Measurements from ENCODE around the gene BAIAP2. TPM values are rescaled to one million over a fixed set of nuclear protein-coding genes. Genes with fewer than 3 reads are reported as not detected.

BAIAP2 gene
- total RNA-seq, 2 experiments from 2014 or later = 5.9 to 6.3 TPM

DNA sequence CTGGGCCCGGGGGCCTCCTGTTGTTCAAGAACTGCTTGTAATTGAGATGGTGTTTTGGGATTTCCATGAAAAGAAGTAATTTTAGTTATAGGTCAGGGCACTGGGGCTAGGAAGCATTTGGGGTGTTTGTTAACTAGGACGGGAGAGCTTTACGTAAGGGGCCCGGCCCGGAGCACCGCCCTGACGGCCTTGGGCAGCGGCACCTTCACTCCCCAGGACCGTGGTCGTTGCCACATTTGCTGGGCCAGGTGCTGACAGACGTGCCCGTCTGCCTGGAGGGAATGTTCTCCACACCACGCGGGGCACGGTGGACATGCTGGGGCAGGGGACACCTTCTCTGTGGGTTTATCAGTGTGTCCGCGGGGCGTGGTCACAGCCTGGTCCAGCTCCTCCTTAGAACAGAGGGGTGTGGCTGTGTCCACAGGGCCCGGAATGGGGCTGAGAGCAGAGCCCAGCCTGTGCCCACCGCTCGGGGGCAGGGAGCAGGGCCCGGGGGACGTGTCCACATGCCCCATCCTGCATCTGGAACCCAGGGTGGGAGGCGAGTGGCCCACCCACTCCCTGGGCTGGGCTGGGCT lies 57.7 kb downstream of the BAIAP2 start:
- Mint-ChIP-seq H3K27me3 (no peaks in the 10 kb centered on the region), H3K9me3 (no peaks in the 10 kb centered on the region), H3K27ac (no peak overlapping the region), H3K4me3 (no peak overlapping the region), H3K36me3 (ENCODE audit: low read depth) (no peaks in the 10 kb centered on the region), H3K4me1 (ENCODE audit: low read depth) (peaks cover 36% of the 10 kb centered on the region)
- DNase-seq (no peak), ATAC-seq (no peak)
- no peak for TF ChIP-seq CTCF (IDR thresholded peaks at IDR 0.05)
- ChIA-PET POLR2A (interaction anchor here (0.6 kb wide), 1 partner anchor 56 kb away, joined by 3 read pairs; no protein-coding TSS in a partner anchor), CTCF (interaction anchor here (1.1 kb wide), 1 partner anchor 69 kb away, joined by 4 read pairs; no protein-coding TSS in a partner anchor)
- intact Hi-C loops (cut with micrococcal nuclease) = no loop called here

DNA sequence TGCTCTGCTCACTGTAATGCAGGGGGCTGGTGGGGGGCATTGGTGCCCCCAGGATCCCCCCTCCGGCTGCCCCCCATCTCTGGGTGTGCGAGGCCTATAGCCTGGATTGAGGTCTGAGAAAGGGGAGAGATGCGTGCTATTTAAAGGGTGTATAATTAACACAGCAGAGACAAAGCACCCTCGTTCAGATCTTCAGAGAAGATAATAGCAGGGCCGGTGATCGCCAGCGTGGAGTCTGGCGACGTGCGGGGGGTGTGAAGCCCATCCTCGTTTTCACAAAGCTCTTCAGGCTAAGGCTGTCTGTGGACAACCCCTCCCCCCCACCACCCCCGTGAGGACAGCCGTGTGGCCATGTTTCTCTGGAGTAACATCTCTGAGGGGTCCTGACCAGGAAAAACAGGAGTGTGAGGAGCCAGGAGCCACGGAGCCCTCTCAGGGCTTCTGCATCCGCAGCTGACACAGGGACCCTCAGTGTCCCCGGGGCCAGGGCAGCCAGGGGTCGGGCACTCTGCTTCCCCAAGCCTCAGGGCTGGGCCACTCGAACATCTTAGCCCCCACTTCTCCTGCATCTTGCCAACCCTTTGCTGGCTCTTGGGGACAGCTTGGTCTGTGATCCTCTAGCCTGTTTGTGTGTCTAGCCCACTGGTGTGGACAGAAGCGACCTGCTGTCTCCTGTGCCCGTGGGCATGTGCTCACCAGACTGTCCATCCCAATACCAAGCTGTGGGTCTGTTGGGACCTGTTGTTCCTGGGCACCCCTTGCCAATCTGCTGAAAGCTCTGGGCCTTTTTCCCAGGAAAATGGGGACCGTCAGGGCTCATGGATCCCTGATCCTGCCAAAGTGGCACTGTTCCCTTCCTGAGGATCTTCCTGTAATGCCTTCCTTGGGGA lies 58.9 kb downstream of the BAIAP2 start:
- no peak overlapping the region for H3K4me3 Mint-ChIP-seq
- peak overlapping the region; percentile 39 for H3K27ac Mint-ChIP-seq
- DNase-seq = no peak
- H3K36me3 Mint-ChIP-seq (ENCODE audit: low read depth) = no peaks in the 10 kb centered on the region
- POLR2A ChIA-PET = interaction anchor here (1.0 to 1.7 kb wide), 6 partner anchors 9 to 59 kb away, joined by 3 to 5 read pairs (median 4); partner anchors contain the start of gene BAIAP2
- no peaks in the 10 kb centered on the region for H3K9me3 Mint-ChIP-seq
- no peak for TF ChIP-seq CTCF (IDR thresholded peaks at IDR 0.05)
- ATAC-seq = no peak
- CTCF ChIA-PET = interaction anchor here (1.3 to 2.4 kb wide), 4 partner anchors 10 to 159 kb away, joined by 3 to 17 read pairs (median 4); no protein-coding TSS in a partner anchor
- H3K27me3 Mint-ChIP-seq = no peaks in the 10 kb centered on the region
- intact Hi-C loops (cut with micrococcal nuclease) = no loop called here
- peaks cover 42% of the 10 kb centered on the region for H3K4me1 Mint-ChIP-seq (ENCODE audit: low read depth)

DNA sequence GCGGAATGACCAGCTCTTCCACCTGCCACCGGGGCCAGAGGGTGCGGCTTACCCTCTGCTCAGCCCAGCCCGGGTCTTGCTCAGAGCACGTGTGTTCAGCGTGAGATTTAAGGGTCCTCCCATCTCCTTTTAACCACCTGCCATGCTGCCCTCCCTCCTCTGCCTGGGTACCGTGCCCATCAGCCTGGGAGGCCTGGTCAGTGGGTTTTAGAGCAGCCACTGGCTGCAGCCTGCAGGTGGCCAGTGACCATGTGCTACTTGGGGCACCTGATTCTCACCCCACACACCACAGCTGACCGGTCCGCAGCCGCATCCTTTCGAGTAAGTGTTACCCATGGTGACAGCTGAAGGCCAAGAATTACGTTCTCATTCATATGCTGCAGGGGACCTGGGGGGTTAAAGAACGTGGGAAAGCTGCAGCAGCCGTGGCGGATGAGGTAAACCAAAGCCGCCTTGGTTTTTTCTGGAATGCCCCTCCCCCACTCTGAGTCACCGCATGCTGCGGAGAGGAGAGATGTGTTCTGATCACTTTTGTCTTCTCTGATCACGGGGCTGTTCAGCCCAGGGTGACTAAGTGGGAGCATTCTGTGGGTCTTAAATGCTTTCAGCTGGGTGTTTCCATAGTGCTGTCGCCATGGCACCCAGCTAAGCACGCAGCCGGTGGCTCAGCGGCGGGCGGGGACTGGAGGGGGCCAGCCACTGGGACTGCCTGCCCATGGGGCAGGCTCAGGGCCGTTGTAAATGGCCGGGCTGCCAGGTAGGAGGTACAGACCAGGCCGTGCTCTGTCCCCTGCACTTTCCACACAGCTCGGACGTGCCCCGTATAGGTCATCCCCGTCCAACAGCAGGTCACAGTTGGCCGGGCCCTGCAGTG lies 59.8 kb downstream of the BAIAP2 start:
- intact Hi-C loops (cut with micrococcal nuclease) = no loop called here
- Mint-ChIP-seq H3K27me3 (no peaks in the 10 kb centered on the region), H3K4me1 (ENCODE audit: low read depth) (peaks cover 46% of the 10 kb centered on the region), H3K36me3 (ENCODE audit: low read depth) (no peaks in the 10 kb centered on the region), H3K27ac (peak overlapping the region; percentile 75), H3K4me3 (peak overlapping the region; percentile 48), H3K9me3 (no peaks in the 10 kb centered on the region)
- DNase-seq (peak; percentile 97), ATAC-seq (peak; percentile 91)
- POLR2A ChIA-PET = interaction anchor here (1.0 to 1.7 kb wide), 6 partner anchors 8 to 77 kb away, joined by 3 to 5 read pairs (median 4); partner anchors contain the start of gene BAIAP2
- TF ChIP-seq CTCF (IDR thresholded peaks at IDR 0.05) = no peak
- CTCF ChIA-PET = interaction anchor here (1.3 to 2.4 kb wide), 5 partner anchors 9 to 158 kb away, joined by 3 to 17 read pairs (median 3); no protein-coding TSS in a partner anchor

- ATAC-seq (peak; percentile 40), DNase-seq (peak; percentile 57)
- ChIA-PET CTCF (interaction anchor here (1.3 to 2.4 kb wide), 4 partner anchors 8 to 106 kb away, joined by 3 to 17 read pairs (median 4); no protein-coding TSS in a partner anchor), POLR2A (interaction anchor here (1.1 to 1.7 kb wide), 3 partner anchors 26 to 77 kb away, joined by 3 to 4 read pairs (median 4); partner anchors contain the start of gene BAIAP2)
- no peak for TF ChIP-seq CTCF (IDR thresholded peaks at IDR 0.05)
- intact Hi-C loops (cut with micrococcal nuclease) = no loop called here
- Mint-ChIP-seq H3K9me3 (no peaks in the 10 kb centered on the region), H3K27ac (peak overlapping the region; percentile 75), H3K27me3 (no peaks in the 10 kb centered on the region), H3K4me3 (peak overlapping the region; percentile 47), H3K4me1 (ENCODE audit: low read depth) (peaks cover 46% of the 10 kb centered on the region), H3K36me3 (ENCODE audit: low read depth) (no peaks in the 10 kb centered on the region)
These were observed 60.4 kb downstream of the BAIAP2 start for GRCh38 chr17:81095383-81095762.

Measured in activated CD8-positive, alpha-beta T cell treated with anti-CD3 and anti-CD28 coated beads for 36 hours (primary cell).